ENCODE data around the gene ODAD4.

GRCh38 chr17:41996855-41997164, 66.4 kb downstream of the ODAD4 start:
- TF ChIP-seq EGR1 (IDR thresholded peaks at IDR 0.05; ENCODE audit: low read depth in 2 of 2) (no peak), HNF4A (conservative IDR thresholded peaks at IDR 0.05) (no peak), CTCF (IDR thresholded peaks at IDR 0.05; ENCODE audit: low read depth, low read length, missing input control) (no peak), RXRA (IDR thresholded peaks at IDR 0.05) (no peak), RAD21 (IDR thresholded peaks at IDR 0.05) (no peak), REST (IDR thresholded peaks at IDR 0.05) (no peak), YY1 (IDR thresholded peaks at IDR 0.05) (no peak), TAF1 (conservative IDR thresholded peaks at IDR 0.05) (no peak), JUND (IDR thresholded peaks at IDR 0.05) (no peak)

Data from liver (tissue), 3 donors.